ENCODE measurements around the gene KRTAP21-3.

The KRTAP21-3 gene

GRCh38 chr21:30710499-30710898 lies 8.1 kb downstream of the KRTAP21-3 start:
- POLR2A ChIA-PET = no interaction called here
- H3K4me3 ChIP-seq (ENCODE audit: low read depth, low read length) = no peak overlapping the region
- no peak for DNase-seq (ENCODE audit: low read depth, low spot score)
- TF ChIP-seq CTCF (IDR thresholded peaks at IDR 0.05; ENCODE audit: insufficient read depth, low read length, missing control alignments) = no peak
- CTCF ChIA-PET = no interaction called here

- ChIA-PET CTCF (no interaction called here), POLR2A (no interaction called here)
- TF ChIP-seq CTCF (IDR thresholded peaks at IDR 0.05; ENCODE audit: insufficient read depth, low read length, missing control alignments) = no peak
- H3K4me3 ChIP-seq (ENCODE audit: low read depth, low read length) = no peak overlapping the region
- DNase-seq (ENCODE audit: low read depth, low spot score) = no peak
Measured at GRCh38 chr21:30707409-30707808, 11.2 kb downstream of the KRTAP21-3 start.

DNA sequence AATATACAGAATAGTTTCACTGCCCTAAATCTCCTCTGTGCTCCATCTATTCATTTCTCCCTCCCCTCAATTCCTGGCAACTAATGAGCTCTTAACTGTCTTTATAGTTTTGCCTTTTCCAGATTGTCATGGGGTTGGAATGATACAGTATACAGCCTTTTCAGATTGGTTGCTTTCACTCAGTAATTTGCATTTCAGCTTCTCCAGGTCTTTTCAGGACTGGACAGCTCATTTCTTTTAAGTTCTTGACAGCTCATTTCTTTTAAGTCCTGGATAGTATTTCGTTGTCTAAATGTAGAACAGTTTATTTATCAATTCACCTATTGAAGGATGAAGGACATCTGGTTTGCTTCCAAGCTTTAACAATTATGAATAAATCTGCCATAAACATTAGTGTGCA lies 22.6 kb downstream of the KRTAP21-3 start:
- no peak overlapping the region for H3K4me3 ChIP-seq (ENCODE audit: low read depth, low read length)
- POLR2A ChIA-PET = no interaction called here
- no peak for DNase-seq (ENCODE audit: low read depth, low spot score)
- no peak for TF ChIP-seq CTCF (IDR thresholded peaks at IDR 0.05; ENCODE audit: insufficient read depth, low read length, missing control alignments)
- CTCF ChIA-PET = no interaction called here

GRCh38 chr21:30689822-30690221 lies 28.8 kb downstream of the KRTAP21-3 start:
- no peak for TF ChIP-seq CTCF (IDR thresholded peaks at IDR 0.05; ENCODE audit: insufficient read depth, low read length, missing control alignments)
- POLR2A ChIA-PET = no interaction called here
- no peak overlapping the region for H3K4me3 ChIP-seq (ENCODE audit: low read depth, low read length)
- CTCF ChIA-PET = no interaction called here
- DNase-seq (ENCODE audit: low read depth, low spot score) = no peak

- CTCF ChIA-PET = no interaction called here
- no peak for TF ChIP-seq CTCF (IDR thresholded peaks at IDR 0.05; ENCODE audit: insufficient read depth, low read length, missing control alignments)
- POLR2A ChIA-PET = no interaction called here
- H3K4me3 ChIP-seq (ENCODE audit: low read depth, low read length) = no peak overlapping the region
- no peak for DNase-seq (ENCODE audit: low read depth, low spot score)
Measured at GRCh38 chr21:30684506-30684905, 34.1 kb downstream of the KRTAP21-3 start.

- H3K4me3 ChIP-seq (ENCODE audit: low read depth, low read length) = no peak overlapping the region
- ChIA-PET POLR2A (no interaction called here), CTCF (no interaction called here)
- TF ChIP-seq CTCF (IDR thresholded peaks at IDR 0.05; ENCODE audit: insufficient read depth, low read length, missing control alignments) = no peak
- no peak for DNase-seq (ENCODE audit: low read depth, low spot score)
Measured at GRCh38 chr21:30680586-30680985, 38.0 kb downstream of the KRTAP21-3 start.

All from AG04449 (cell line).